Amniotic epithelial cell (primary cell): ENCODE measurements around the gene TMPRSS13.

Source experiments
- DNase-seq: peaks from one replicate; pipeline ENCODE4 v3.0.0-alpha.2; 2010; ENCODE audit warnings: low read depth

TMPRSS13 gene

DNA sequence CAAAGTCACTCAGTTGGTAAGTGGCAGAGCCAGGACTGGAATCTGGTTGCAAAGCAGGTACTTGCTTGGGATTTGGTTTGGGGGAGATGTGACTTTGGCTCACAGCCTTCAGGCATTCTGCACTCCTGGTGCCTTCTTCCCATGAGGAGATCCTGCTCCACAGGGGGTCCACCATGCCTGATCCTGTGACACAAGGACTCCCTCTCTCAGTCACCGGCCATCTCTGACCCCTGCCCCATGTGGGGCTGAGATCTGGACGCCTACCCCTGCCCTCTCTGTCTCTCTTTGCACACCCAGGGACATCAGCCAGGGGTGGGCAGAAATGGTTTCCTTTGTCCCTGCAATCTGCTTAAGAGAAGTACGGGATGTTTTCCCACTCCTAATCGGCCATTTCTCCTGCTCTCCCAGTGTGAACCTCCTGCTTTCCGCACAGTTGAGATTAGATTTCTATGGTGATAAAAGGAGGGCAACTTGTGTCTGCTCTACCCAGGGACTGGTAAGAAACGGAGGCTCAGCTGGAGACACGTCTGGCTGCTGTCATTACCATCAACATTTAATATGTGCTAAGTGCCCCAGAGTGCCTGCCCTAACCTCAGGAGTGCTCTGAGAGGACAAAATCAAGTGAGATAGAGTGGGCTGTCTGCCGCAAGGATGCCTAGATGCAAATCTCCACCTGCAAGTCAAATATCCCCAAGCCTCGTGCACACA lies 41.6 kb downstream of the TMPRSS13 start:
- DNase-seq = no peak

DNA sequence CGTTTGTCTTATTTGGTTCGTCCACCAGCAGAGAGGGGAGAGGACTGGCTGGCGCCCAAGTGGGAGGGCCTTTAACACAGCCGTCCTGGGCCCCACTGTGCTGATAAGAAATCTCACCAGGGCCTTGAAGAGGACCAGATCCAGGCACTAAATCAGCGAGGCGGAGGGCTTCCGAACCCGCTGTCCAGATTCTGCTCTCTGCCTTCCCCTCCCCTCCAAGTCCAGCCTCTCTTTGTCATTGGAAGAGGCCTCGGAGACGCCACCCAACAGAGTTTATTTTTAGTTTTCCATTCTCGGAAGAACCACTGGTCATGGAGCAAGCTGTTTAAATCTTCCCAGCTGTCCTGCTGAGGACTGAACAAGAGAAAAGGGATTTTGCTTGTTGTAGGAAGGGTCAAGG lies 43.4 kb downstream of the TMPRSS13 start:
- DNase-seq = peak; percentile 95

DNA sequence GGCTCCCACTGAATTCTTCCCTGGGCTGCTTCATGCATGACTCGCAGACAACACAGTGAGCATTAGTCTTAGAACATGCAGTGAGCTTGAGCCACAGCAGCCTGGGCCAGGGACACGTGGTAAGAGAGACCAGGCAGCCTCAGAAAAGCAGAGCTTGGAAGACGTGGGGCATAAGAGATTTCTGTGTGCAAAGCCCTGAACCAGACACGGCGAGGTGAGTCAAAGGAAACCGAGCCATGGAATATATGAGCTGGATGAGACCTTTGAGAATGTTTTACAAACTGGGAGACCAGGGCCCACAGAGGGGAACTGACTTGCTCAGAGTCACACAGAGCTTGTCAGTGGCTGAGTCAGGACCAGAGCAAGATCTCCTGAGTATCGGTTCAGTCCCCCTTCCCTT lies 44.2 kb downstream of the TMPRSS13 start:
- DNase-seq = peak; percentile 77

DNA sequence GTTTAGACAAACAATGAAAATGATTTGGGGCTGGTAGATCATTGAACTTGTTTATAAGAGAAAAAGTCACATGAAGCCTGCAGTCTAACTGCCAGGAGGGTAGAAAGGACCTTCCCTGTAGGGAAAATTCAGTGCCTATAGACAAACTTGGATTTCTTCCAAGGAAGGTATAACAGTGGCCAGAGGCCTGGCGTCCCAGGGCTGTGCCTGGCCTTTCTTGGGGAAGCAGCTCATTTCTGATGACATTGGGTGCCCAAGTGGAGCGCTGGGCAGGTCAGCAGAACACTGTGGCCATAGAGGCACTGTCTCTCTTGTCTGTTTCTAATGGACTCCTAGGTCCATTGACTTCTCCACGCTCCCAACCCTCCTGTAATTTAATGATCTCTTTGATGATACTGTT lies 46.1 kb downstream of the TMPRSS13 start:
- no peak for DNase-seq

DNA sequence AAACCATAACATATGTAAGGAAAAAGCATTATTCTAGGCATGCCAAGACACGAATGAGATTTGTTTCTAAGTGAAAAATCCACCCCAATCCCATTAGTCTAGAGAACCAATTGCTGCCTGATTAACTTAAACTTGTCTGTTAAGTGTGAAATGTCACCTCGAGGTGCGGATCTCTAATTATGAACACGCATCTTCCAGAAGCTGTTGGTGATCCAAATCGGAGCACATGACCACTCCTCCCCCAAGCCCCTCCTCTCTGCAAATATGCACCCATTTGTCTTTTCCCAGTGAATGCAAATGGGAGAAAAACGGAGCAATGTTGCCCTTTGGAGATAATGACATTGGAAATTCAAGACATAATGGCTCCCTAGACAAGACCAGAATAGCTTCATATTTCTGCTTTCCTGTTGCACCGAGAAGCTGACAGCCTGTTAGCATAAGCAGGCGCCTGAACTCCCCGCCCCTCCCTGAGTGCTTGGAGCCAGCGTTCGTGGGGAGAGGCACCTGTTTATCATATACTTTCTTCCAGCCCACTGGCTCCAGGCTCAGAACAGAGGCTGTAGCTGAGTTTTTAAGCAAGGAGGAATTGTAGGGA lies 46.8 kb downstream of the TMPRSS13 start:
- DNase-seq = no peak

DNA sequence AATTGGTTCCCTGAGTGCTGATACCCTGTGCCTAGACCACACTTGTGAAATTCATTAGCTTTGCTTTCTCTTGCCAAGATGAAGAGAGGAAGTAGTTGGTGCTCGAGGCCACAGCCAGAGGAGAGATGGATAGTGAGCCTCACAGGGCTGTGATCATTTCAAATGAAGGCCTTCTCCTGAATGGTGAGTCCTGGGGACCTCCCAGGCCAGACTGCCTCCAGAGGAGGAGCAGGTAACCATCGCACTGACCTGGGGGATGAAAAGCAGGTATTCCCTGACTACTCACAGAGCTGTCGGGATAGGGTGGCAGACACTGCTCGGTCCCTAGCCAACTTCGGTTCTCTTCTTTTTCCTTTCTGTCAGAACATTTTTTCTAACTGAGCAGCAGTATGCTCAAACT lies 48.0 kb downstream of the TMPRSS13 start:
- DNase-seq = no peak

DNA sequence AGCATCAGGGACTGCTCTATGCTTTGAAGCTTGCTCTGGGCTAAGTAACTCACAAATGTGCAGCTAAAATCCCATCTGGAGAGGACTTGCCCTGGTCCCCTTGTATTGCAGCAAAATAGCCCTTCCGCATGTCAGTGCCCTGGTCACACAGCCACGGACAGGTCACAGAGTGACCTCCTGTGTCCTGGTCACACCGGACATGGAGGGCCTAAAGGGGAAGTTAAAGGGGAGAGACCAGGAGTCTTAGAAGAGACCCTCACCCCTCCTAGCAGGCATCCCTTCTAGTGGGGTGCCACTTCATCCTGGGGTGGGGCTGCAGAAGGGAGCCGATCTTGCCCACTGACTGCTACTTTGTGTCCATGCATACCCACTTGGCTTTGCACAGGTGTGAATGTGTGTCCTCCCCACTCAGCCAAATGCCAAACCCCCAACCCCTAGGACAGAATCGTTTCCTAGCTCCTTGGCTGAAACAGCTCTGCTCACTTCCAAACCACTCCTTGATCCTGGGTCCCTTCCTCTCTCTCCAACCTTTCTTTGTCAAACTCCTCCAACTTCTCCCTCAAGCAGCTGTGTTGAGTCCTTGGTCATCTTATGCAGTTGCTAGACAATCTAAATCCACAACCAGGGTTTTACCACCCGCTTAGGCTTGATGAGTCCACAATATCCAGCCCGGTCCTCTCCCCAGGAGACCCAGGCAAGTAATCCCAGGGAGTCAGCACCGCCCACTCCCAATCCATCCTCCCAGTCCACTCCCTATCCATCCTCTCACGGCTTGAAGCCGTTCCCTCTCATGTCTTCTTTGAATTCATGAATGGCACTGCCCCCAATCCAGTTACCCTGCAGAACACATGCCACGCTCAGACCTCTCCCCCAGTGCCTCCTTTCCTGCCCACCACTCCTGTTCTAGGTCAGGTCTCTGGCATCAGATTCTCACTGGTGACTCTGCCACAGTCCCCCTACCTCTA lies 49.4 kb downstream of the TMPRSS13 start:
- DNase-seq = no peak

DNA sequence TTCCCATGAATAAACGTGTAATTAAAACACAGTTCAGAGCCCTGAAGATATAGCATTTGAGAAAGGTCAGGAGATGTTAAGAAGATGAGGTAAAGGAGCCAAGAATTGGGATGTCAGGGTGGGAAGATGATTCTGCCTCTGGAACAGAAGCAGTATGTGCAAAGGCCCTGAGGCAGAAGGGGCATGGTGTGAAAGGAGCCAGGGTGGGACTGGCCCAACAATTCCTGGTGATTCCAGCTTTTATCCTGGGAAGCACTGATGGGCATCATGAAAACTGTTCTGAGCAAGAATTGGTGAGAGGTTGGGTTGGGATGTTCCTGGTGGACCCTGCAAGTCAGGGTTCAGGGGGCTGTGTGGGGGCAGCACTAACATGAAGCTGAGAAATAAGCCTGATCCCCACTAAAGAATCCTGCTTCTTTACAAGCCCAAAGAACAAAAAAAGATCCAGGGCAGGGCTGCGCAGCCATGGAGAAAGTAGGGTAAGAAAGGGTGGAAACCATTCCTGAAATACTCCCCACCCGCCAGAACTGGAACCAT lies 50.2 kb downstream of the TMPRSS13 start:
- DNase-seq = no peak

DNA sequence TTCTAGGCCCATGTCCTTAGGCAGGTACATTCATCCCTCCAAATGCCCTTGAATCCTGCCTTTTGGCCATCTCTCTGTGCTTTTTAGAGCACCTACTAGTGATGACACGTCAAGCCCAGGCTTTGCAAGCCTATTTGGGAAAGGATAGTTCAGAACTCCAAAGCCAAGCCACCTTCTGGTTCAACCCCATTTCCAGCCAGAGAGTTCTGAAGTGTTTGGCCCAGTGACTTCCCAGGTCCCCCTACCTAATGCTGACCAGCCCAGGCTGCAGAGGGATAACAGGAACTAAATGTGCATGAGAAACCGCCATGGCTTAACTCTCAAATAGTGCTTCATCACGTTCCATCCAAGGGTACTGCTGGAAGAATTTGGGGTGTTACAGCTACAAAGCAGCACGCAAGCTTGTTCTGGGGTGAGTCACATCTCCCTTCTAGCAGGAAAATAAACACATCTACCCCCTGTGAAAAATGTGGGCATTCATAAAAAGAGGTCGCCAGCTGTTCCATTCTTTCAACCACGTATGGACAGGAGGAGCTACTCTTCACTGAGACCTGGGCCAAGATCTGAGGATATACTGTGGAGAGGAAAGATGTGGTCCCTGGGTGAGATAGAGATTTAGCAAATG lies 50.8 kb downstream of the TMPRSS13 start:
- DNase-seq = no peak

DNA sequence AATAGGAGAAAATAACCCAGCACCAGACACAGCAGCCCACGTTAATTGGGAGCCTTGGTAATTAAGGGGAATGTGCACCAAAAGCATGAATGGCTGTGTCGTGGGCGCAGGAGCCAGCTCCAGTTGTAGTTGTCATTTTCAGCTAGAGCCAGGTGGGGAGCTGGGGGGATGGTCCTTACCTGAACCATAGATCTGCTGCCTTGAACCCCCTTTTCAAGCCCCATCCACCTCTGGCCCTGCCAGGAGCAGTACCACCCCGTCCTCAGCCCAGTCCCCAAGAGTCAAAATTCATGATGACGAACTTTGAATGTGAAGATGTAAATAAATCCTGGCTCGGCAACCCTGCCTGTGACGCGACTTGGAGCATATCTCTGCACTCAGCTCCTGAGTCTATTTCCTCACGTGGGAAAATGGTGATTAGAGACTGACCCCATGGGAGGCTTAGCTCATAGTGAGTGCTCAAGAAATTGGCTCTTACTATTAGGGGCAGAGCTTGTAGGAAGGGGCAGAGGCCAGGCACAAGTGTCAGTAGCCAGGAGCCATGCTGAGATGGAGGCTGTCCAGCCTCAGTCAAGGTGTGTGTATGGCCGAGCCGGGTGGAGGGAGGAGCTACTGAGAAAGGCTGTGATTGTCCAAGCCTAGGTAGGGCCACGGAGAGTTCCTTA lies 52.0 kb downstream of the TMPRSS13 start:
- no peak for DNase-seq

DNA sequence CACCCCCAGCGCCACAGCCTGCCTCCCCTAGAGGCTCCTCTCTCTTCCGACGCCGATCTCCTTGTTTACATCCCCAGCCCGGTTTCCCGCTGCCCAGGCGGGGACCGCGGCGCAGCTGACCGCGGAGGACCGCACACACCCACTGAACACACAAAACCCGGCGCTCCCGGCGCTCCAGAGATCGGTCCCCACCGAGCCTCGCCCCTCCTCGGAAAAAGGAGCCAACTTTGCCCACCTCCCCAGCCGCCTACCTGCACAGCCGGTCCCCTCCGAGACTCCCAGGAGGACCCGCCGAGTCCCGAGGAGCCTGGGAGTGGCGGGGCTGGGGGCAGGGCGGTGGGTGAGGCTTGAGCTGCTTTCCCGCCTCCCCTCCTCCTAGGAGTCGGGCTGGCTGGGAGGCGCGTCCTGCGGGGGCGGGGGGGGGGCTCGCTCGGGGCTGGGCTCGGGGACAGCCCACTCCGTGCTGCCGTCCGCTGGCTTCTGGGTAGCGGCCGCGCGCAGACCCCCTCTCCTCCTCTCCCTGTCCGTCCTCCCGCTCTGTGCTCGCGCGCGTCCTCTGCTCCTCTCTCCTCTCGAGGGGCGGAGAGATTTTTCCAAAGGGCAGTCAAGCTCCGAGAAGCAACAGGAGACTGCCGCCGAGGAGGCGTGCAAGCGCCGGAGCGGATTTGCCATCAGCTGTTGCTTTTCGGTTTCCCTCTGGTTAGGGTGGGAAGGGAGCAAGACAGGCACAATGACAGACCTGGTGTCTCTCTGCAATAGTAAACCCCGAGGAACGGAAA lies 52.7 kb downstream of the TMPRSS13 start, which contains the start of gene FXYD6:
FXYD6 (minus strand) TSS at position 318 of the 779 bp plus-strand sequence. CDS start 33,882 bp downstream, outside the sequence.
- DNase-seq = no peak

DNA sequence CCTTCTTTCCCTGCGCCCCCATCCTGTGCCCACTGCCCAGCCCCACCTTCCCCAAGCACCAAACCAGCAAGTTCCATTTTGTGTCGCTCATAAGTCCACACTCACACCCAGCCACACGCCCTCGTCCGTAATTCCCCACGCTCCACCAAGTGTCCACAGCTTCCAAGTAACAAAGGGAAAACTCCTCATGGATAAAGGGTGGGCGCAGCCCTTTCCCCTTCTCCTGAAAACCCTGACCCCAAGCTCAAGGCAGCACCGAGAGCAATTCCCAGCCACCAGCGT lies 53.2 kb downstream of the TMPRSS13 start:
- DNase-seq = no peak

DNA sequence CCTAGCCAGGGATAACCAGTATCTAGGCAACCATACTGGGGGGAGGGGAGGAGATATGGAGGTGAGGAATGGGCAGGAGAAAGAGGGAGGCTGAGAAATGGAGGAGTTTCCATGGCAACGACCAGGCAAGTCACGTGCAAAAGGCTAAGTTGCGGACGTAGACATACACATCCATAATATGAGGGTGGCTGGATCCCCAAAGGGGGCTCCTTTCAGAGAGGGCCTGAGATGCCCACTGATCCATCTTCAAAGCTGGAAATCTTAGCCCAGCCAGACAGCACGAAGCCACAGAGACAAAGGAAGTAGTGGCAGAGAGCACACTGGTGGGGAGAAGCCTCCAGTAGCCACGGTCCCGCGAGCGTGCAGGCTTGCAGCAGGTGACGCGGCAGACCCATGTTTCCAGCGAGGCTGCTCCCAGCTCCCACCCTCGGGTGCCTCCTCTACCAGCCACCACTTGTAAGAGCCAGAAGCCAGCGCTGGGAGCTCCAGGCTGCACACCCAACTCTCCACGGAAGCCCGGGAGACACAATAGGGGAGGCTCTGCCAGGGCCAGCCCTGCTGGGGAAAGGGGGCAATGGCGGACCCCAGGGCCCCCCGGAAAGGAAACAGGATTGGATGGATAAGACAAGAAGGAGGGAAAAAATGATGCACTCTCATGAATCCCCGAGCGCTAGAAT lies 53.7 kb downstream of the TMPRSS13 start:
- no peak for DNase-seq

DNA sequence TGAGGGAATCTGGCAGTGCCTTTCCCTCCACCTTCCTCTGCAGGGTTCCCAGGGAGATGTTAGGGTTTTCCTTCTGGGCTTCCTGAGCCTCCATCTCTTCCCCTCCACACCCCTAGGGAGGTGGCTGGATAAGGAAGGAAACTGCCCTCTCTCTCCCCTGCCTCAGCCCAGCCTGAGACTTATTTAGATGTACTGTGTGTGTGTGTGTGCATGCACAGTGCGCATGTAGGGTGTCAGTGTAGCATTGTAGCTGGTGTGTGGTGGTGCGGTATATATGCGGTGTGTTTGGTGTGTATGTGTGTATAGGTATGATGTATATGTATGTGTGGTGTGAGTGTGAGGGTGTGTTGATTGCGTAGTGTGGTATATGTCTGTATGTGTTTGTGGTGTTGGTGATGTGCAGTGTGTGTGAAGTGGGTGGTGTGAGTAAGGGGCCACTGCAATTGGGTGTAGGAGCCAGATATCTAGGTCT lies 54.3 kb downstream of the TMPRSS13 start:
- no peak for DNase-seq

DNA sequence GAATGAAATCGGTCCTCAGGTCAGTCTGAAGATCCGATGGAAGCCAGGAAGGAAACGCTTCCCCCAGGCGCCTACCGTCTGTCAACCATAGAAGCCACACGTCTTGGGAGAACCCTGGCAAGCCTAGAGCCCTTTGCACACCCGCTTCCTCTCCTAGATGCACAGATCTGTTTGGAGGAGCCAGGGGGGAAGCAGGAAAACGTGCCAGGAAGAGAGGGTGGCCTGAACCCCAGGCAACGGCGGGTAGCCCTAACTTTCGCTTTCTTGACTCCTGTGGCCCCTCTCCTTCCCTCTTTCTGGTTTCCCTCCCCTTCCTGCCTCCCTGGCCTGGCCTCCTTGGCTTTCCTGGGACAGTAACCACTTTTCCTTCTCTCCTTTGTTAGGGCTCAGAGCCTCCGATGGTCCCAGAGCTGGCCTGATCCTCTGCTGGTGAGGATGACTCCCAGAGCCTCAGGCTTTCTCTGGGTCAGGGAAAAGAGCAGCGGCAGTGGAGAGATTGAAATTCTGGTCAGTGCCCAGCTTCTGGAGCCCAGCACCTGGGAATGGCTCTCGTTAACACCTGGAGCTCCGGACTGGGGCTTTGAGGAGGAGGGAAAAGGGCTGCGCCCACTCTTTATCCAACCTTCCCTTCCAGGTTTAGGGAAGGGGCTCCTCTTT lies 54.8 kb downstream of the TMPRSS13 start:
- DNase-seq = no peak

DNA sequence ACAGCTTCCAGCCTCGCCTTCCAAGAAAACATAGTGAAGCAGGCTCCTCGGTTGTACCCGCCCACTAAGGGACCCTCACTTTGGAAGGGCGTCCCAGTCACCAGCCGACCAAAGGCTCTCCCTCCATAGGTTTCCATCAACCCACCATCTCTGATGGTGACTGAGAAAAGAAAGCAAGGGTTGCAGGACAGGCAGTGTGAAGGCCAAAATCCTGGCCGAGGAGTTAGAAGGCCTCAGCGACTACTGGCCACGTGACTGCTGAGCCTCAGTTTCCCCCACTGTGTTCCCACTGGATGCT lies 55.4 kb downstream of the TMPRSS13 start:
- DNase-seq = no peak

DNA sequence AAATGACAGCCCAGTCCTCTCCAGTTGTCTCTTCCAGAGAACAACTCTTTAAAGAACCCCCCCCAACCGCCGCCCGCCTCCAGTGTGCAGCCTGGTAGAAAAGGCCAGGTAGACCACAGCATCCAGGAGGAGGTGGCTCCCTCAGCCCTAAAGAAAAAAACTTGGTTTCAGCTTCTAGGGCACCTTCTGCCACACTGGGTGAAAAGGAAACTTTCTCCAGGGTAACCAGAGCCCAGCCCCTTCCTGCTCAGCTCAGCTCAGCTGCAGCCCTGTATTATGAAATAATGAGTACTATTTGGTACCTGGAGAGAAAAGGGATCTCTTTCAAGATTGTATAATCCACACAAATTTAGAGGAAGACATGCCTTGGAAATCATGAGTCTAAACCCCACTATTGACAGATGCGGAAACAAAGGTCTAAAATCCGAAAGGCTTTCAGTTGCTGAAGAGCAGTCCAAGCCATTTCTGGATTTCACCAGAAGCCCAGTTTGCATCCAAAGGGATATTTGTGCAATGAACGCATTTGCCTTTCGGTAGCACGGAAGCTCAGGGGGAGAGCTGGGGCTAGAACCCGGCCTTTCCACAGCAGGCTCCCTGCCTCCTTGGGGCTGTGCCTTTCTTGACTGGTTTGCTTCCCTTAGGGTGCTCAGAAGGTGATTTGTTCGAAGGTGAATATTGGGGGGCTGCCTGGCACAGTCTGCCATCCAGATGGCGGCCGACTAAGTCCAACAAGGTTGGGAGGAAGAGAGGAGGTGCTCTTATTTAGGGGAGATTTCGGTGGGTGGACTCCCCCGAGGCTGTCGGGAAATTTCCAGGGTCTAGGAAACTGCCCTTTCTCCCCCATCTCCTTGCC lies 56.0 kb downstream of the TMPRSS13 start:
- DNase-seq = no peak

DNA sequence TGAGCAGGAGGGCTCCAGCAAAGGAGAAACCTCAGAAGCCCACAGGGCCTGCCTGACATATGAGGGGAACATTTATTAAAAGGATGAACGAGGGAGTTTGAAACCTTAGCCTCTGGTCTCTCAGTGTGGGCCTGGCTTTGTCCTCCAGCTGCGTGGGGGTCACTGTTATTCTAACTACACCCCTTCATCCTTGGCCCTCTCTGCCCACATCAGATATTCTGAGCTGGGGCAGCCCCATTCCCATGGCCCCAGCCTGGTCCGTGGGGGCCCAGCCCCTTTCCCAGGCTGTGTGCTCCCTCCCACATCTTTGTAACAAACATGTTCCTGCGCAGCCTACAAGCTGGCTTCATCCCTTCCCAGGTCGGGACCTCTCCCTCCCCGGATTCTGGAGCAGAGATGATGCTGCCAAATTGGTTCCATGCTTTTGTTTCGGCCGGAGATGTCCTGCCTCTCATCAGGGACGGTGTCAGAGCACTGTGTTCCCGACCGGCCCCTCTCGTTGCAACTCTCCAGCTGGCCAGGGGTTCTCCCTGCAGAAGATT lies 56.7 kb downstream of the TMPRSS13 start:
- DNase-seq = no peak

DNA sequence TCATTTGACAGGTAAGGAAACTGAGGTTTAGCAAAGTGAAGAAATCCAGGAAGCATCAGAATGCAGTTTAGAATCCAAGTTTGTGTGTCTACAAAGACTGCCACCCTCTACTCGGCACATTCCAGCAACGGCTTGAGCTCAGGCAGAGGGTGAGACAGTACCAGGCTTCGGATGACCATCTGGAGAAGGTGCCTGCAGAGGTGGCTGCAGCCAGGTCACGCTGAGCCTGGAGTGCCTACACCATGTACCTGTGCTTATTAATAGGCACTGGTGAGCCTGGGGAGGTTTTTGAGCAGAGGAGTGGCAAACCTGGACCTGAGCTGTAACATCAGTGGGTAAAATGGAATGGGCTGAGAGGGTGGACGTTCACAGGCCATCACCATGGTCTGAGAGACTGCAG lies 57.4 kb downstream of the TMPRSS13 start:
- no peak for DNase-seq
